Sigmoid colon (tissue), 4 donors: Measurements from ENCODE around the gene MXRA8.

ENCODE experiments used
- EP300 ChIP-seq, 4 donors: sonication (generic); formaldehyde crosslinking; IDR thresholded peaks; one replicate each; pipeline ENCODE4 v1.6.1; 2017; ENCODE audit warnings: antibody characterized with exemption in 4 of 4
- POLR2A ChIP-seq, 2 donors: fragments of 450-650 bp; IDR thresholded peaks; one replicate each; pipeline ENCODE4 v1.6.1; 2016; ENCODE audit warnings: antibody characterized with exemption in 2 of 2, mild to moderate bottlenecking in 2 of 2, moderate library complexity in 2 of 2
- POLR2AphosphoS5 ChIP-seq, 4 donors: sonication (generic); formaldehyde crosslinking; IDR thresholded peaks; one replicate each; pipeline ENCODE4 v1.6.1; 2017; ENCODE audit warnings: antibody characterized with exemption in 4 of 4
- TF ChIP-seq, protein P1 (sequence below), 4 experiments: fragments of 450-650 bp in 3 of 4; fragments of 200-600 bp in 1 of 4; IDR thresholded peaks; one replicate each; pipeline ENCODE4 v1.5.1; 2016 to 2019; ENCODE audit warnings: antibody characterized with exemption in 4 of 4, mild to moderate bottlenecking in 3 of 4, moderate library complexity in 2 of 4

DNA sequence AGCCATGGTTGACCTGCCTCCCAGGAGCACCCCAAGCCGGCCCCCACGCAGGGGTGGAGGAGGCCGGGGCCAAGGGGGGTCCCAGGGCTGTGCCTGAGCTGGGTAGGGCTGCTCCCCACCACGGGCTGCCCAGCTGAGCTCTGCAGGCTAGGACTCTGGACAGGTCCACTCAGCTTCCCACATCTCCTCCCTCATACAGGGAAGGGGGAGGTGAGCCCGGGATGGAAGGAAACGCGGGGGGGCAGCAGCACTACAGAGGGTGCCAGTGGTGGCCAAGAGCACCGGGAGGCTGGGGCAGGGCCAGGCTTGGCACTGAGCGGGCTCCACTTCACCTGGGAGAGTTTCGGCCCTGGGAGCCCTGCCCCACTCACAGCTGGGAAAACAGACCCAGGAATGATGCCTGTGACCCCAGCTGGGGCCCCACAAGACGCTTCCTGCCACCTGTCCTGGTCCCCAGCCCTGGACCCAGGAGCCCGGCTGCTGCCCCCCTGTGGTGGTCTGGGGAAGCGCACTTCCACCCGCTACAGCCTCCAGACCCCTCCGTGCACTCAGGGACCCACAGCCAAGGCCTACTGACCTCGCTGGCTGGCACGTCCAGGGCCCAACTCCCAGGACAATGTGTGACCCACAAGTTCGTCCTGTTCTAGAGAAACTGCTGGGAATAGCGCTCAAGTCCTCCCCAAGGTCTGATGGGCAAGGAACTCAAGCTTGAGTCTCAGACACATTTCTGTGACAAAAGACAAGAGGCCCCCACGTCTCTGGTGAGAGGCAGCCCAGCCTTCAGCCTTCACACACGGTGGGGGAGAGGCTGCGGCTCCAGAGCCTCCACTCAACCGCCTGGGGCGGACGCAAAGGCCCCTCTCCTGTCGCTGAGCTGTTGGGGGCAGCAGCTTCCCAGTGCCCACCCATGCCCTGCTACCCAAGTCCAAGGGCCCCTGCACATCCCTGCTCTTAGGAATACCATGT lies 13.7 kb upstream of the MXRA8 start:
- TF ChIP-seq, protein P1, sequence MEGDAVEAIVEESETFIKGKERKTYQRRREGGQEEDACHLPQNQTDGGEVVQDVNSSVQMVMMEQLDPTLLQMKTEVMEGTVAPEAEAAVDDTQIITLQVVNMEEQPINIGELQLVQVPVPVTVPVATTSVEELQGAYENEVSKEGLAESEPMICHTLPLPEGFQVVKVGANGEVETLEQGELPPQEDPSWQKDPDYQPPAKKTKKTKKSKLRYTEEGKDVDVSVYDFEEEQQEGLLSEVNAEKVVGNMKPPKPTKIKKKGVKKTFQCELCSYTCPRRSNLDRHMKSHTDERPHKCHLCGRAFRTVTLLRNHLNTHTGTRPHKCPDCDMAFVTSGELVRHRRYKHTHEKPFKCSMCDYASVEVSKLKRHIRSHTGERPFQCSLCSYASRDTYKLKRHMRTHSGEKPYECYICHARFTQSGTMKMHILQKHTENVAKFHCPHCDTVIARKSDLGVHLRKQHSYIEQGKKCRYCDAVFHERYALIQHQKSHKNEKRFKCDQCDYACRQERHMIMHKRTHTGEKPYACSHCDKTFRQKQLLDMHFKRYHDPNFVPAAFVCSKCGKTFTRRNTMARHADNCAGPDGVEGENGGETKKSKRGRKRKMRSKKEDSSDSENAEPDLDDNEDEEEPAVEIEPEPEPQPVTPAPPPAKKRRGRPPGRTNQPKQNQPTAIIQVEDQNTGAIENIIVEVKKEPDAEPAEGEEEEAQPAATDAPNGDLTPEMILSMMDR (IDR thresholded peaks at IDR 0.05), result peak; percentile 76 to 96 (median 86)
- TF ChIP-seq POLR2AphosphoS5 (IDR thresholded peaks at IDR 0.05) (peak in 1 of 4 donors; percentile 13), POLR2A (IDR thresholded peaks at IDR 0.05) (no peak), EP300 (IDR thresholded peaks at IDR 0.05) (no peak)
